RWPE2 (cell line): ENCODE results near the gene GPR151.

Source experiments
- ATAC-seq: fragments of 200-7000 bp; cut with Tn5 transposase; 3 replicates; pipeline ENCODE4 v1.9.1; 2021; ENCODE audit warnings: low read depth
- DNase-seq: peaks from one replicate; pipeline ENCODE4 v3.0.0-alpha.2; 2020; ENCODE audit warnings: low spot score
- H3K27ac ChIP-seq: fragments of 450-650 bp; 2 replicates; pipeline ENCODE4 v1.5.1; 2017; ENCODE audit warnings: mild to moderate bottlenecking; ENCODE audit not compliant: poor library complexity, severe bottlenecking
- H3K27me3 ChIP-seq: fragments of 250-450 bp; sonication (Bioruptor Pico); 2 replicates; pipeline ENCODE4 v1.5.1; 2021; ENCODE audit warnings: mild to moderate bottlenecking, moderate library complexity; ENCODE audit not compliant: insufficient read depth, poor library complexity, severe bottlenecking
- H3K36me3 ChIP-seq: fragments of 250-450 bp; sonication (Bioruptor Pico); 2 replicates; pipeline ENCODE4 v1.5.1; 2020; ENCODE audit warnings: low read depth, mild to moderate bottlenecking, moderate library complexity
- H3K4me1 ChIP-seq: fragments of 250-450 bp; sonication (Bioruptor Pico); 2 replicates; pipeline ENCODE4 v1.5.1; 2021; ENCODE audit warnings: mild to moderate bottlenecking, moderate library complexity; ENCODE audit not compliant: insufficient read depth, poor library complexity, severe bottlenecking
- H3K4me3 ChIP-seq: fragments of 250-450 bp; sonication (Bioruptor Pico); 2 replicates; pipeline ENCODE4 v1.5.1; 2021; ENCODE audit warnings: mild to moderate bottlenecking, moderate library complexity; ENCODE audit not compliant: severe bottlenecking
- H3K9me3 ChIP-seq: fragments of 250-450 bp; sonication (Bioruptor Pico); 2 replicates; pipeline ENCODE4 v1.5.1; 2021; ENCODE audit warnings: mild to moderate bottlenecking, moderate library complexity; ENCODE audit not compliant: severe bottlenecking
- TF ChIP-seq, protein P1 (sequence below): fragments of 450-650 bp; IDR thresholded peaks from one replicate; pipeline ENCODE4 v1.5.1; 2017; ENCODE audit warnings: mild to moderate bottlenecking, moderate library complexity; ENCODE audit not compliant: poor library complexity, severe bottlenecking

GPR151 gene

DNA sequence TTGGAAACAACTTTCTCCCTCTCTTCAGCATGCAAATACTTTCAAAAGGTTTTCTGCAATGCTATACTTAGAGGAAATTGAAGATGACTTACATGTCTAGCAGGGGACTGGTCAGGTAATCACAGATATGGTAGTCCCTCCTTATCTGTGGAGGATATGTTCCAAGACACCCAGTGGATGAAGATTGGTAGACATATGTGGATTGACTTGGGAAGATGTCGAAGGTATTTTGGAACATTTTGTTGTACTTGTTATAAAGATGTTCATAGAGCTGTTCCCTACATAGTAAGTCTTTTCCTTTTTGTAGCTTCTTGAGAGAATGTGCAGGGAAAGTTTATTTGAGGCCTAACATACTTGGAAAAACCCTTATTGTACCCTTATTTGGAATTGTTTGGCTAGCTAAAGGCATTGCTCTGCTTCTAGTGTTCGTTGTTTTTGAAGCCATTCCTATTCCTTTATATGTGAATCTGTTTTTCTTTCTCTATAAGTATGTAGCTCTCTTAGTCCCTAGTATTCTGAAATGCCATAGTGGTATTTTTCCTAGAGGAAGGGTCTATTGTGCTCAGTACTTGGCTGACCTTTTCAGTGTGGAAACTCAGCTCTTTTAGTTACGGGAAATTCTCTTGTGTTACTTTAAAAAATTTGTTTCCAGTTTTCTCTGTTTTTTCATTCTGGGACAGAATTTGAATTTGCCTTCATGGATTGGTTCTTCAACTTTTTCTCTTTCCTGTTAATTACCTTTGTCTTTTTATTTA is 25.7 kb downstream of the GPR151 start:
- no peak; the same call in 2 of the 3 replicates for ATAC-seq
- DNase-seq = no peak
- H3K36me3 ChIP-seq = peaks cover 95% of the 10 kb centered on the region

DNA sequence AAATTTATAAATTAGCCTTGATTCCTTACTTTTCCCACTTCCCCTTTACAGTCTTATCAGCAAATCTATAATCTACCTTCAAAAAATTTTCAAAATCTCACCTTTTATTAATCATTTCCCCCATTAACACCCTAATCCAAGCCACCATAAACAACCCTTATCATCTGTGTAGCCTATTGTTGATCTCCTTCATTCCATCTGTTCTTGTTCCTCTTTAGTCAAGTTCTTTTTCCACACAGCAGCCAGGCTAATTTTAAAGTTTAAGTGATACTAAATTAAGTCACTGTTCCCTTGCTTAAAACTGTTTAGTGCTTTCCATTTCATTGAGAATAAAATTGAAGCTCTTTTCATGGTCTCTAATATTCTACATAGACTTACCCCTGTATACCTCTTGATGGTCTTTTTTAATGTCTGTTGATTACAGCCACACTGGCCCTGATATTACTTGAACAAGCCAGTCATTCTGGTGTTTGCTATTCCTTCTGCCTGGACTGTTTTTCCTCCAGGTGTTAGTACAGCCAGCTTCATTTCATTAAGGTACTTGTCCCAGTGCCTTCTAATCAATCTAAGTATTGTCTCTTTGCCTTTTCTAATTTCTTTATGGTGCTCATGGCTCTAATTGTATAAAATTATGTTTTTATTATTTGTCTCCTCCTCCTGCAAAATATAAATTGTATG is 31.1 kb downstream of the GPR151 start:
- Histone ChIP-seq H3K9me3 (no peaks in the 10 kb centered on the region), H3K36me3 (peaks cover 95% of the 10 kb centered on the region), H3K27me3 (no peaks in the 10 kb centered on the region), H3K4me3 (no peak overlapping the region), H3K4me1 (no peaks in the 10 kb centered on the region), H3K27ac (no peak overlapping the region)
- no peak for DNase-seq
- TF ChIP-seq, protein P1, sequence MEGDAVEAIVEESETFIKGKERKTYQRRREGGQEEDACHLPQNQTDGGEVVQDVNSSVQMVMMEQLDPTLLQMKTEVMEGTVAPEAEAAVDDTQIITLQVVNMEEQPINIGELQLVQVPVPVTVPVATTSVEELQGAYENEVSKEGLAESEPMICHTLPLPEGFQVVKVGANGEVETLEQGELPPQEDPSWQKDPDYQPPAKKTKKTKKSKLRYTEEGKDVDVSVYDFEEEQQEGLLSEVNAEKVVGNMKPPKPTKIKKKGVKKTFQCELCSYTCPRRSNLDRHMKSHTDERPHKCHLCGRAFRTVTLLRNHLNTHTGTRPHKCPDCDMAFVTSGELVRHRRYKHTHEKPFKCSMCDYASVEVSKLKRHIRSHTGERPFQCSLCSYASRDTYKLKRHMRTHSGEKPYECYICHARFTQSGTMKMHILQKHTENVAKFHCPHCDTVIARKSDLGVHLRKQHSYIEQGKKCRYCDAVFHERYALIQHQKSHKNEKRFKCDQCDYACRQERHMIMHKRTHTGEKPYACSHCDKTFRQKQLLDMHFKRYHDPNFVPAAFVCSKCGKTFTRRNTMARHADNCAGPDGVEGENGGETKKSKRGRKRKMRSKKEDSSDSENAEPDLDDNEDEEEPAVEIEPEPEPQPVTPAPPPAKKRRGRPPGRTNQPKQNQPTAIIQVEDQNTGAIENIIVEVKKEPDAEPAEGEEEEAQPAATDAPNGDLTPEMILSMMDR = no peak
- ATAC-seq = no peak

More for the DNA sequence above, 25.7 kb downstream of the GPR151 start:
- TF ChIP-seq, protein P1 = no peak
- Histone ChIP-seq H3K27ac (no peak overlapping the region), H3K9me3 (no peaks in the 10 kb centered on the region), H3K4me3 (no peak overlapping the region), H3K4me1 (no peaks in the 10 kb centered on the region), H3K27me3 (no peaks in the 10 kb centered on the region)

DNA sequence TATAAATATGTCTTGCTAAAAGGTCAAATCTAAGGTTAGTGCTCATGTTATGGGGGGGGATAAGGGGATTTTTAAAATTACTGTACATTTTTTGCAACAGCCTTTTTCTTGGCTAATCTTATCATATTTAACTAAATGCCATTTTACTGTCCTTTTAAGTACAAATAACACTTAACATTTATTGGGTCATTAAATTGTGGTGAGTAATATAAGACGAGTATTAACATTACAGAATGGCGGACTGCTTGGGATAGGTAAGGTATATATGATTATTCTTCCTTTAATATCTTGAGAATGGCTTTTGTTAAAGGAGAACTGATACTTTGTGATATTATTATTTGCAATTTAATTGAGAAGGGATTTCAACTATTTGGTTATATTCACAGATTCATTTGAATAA is 33.2 kb downstream of the GPR151 start:
- peaks cover 96% of the 10 kb centered on the region for H3K36me3 ChIP-seq
- no peak for ATAC-seq

DNA sequence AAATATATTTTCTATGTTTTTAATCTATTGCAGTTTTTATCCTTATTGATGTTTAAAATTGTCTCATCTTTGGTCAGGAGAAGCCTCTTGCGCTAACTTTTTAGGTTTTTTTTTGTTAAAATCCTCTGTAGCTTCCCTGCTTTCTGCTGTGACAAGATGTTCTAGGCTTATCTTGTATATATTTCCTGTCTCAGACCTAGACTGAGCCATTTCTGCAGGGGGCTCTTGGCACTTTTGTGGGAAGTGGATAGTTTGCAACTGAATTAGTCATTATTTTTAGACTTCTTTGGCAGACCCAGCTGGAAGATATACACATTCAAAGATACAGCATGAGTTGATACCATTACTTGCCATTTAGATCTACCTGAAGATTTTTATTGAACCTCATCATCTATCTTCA is 40.1 kb downstream of the GPR151 start:
- H3K9me3 ChIP-seq = no peaks in the 10 kb centered on the region
- no peak overlapping the region for H3K27ac ChIP-seq
- no peak for DNase-seq
- no peaks in the 10 kb centered on the region for H3K4me1 ChIP-seq
- ATAC-seq = no peak
- TF ChIP-seq, protein P1 = no peak
- H3K27me3 ChIP-seq = no peaks in the 10 kb centered on the region
- peaks cover 93% of the 10 kb centered on the region for H3K36me3 ChIP-seq
- no peak overlapping the region for H3K4me3 ChIP-seq

More for the DNA sequence above, 33.2 kb downstream of the GPR151 start:
- Histone ChIP-seq H3K27me3 (no peaks in the 10 kb centered on the region), H3K4me3 (no peak overlapping the region), H3K4me1 (no peaks in the 10 kb centered on the region), H3K9me3 (no peaks in the 10 kb centered on the region), H3K27ac (no peak overlapping the region)
- TF ChIP-seq, protein P1 = no peak
- DNase-seq = no peak
